IMR-90 (cell line): ENCODE results near the gene NCAPG2. TPM values are rescaled to one million over a fixed set of nuclear protein-coding genes. Genes with fewer than 3 reads are reported as not detected.

ENCODE experiments used
- ATAC-seq: fragments of 200-7000 bp; cut with Tn5 transposase; 2 replicates; pipeline ENCODE4 v1.9.1; 2020; ENCODE audit warnings: low read depth, mild to moderate bottlenecking, moderate library complexity
- BruUV-seq: library from RNA; stranded (reverse); fragments of 400-500 nt; replicated peaks from 2 replicates; lab custom pipeline; 2021; lab: Mats Ljungman, UMichigan
- CTCF ChIA-PET: fragments of 300-600 bp; formaldehyde crosslinking; extraction: SDS; loops from one replicate; lab custom pipeline; 2021; ENCODE audit warnings: antibody characterized with exemption; lab: Yijun Ruan, JAX
- POLR2A ChIA-PET: fragments of 300-600 bp; sonication (Branson Sonifier 250); formaldehyde crosslinking; loops from one replicate; lab custom pipeline; 2022; ENCODE audit warnings: antibody characterized with exemption; ENCODE audit not compliant: unreplicated experiment; lab: Charles Lee
- DNase-seq: peaks from one replicate; pipeline ENCODE4 v3.0.0; 2013
- H2AFZ ChIP-seq: replicated peaks from 2 replicates; pipeline ENCODE3; 2013; ENCODE audit warnings: low read length, mild to moderate bottlenecking; ENCODE audit not compliant: poor library complexity
- H2AK5ac ChIP-seq: 2 replicates; pipeline ENCODE4 v1.6.1; 2013; ENCODE audit warnings: low read depth, low read length, inconsistent platforms
- H2AK9ac ChIP-seq: replicated peaks from 2 replicates; pipeline ENCODE3; 2013; ENCODE audit warnings: mild to moderate bottlenecking, low read depth, low read length, moderate library complexity; ENCODE audit not compliant: poor library complexity
- H2BK120ac ChIP-seq: 2 replicates; pipeline ENCODE4 v1.6.1; 2013; ENCODE audit warnings: low read depth, low read length, inconsistent platforms
- H2BK15ac ChIP-seq: 3 replicates; pipeline ENCODE4 v1.6.1; 2013; ENCODE audit warnings: low read depth, low read length, inconsistent platforms
- H2BK20ac ChIP-seq: 2 replicates; pipeline ENCODE4 v1.6.1; 2013; ENCODE audit warnings: low read depth, mild to moderate bottlenecking, inconsistent platforms, low read length, moderate library complexity
- H2BK5ac ChIP-seq: 2 replicates; pipeline ENCODE4 v1.6.1; 2013; ENCODE audit warnings: mild to moderate bottlenecking, low read depth, low read length, inconsistent platforms; ENCODE audit not compliant: poor library complexity, severe bottlenecking
- H3K14ac ChIP-seq: replicated peaks from 2 replicates; pipeline ENCODE4 v1.6.1; 2013; ENCODE audit warnings: low read depth, low read length, inconsistent platforms
- H3K18ac ChIP-seq: 2 replicates; pipeline ENCODE4 v1.6.1; 2013; ENCODE audit warnings: low read depth, low read length, control low read depth
- H3K23ac ChIP-seq: 2 replicates; pipeline ENCODE4 v1.6.1; 2013; ENCODE audit warnings: low read depth, low read length, inconsistent platforms
- H3K27ac ChIP-seq: 2 replicates; pipeline ENCODE4 v1.5.1; 2013; ENCODE audit warnings: mild to moderate bottlenecking, control low read depth, low read length; ENCODE audit not compliant: insufficient read depth
- H3K27me3 ChIP-seq: 2 replicates; pipeline ENCODE4 v1.6.1; 2013; ENCODE audit warnings: low read length; ENCODE audit not compliant: control insufficient read depth, insufficient read depth
- H3K36me3 ChIP-seq: 2 replicates; pipeline ENCODE4 v1.6.1; 2013; ENCODE audit warnings: low read length, mixed read lengths; ENCODE audit not compliant: control insufficient read depth, insufficient read depth
- H3K4ac ChIP-seq: 2 replicates; pipeline ENCODE4 v1.6.1; 2013; ENCODE audit warnings: low read depth, low read length, inconsistent platforms
- H3K4me1 ChIP-seq: 2 replicates; pipeline ENCODE4 v1.6.1; 2013; ENCODE audit warnings: low read length, mixed read lengths; ENCODE audit not compliant: control insufficient read depth, insufficient read depth
- H3K4me2 ChIP-seq: 2 replicates; pipeline ENCODE4 v1.6.1; 2013; ENCODE audit warnings: low read depth, mild to moderate bottlenecking, control low read depth, low read length, moderate library complexity
- H3K4me3 ChIP-seq: 2 replicates; pipeline ENCODE4 v1.5.1; 2013; ENCODE audit warnings: low read depth, mild to moderate bottlenecking, control low read depth, low read length, moderate library complexity; ENCODE audit not compliant: insufficient read depth
- H3K56ac ChIP-seq: 2 replicates; pipeline ENCODE4 v1.6.1; 2013; ENCODE audit warnings: low read length, inconsistent platforms; ENCODE audit not compliant: insufficient read depth; ENCODE audit errors: extremely low read depth
- H3K79me1 ChIP-seq, 2 experiments: 2 replicates each; pipeline ENCODE4 v1.6.1; 2013; ENCODE audit warnings: low read length in 2 of 2, inconsistent platforms in 1 of 2, low read depth in 1 of 2
- H3K9ac ChIP-seq: 2 replicates; pipeline ENCODE4 v1.6.1; 2013; ENCODE audit warnings: low read depth, low read length, control low read depth
- H3K9me1 ChIP-seq: 2 replicates; pipeline ENCODE4 v1.6.1; 2013; ENCODE audit warnings: low read length, inconsistent platforms; ENCODE audit not compliant: insufficient read depth
- H3K9me3 ChIP-seq: 2 replicates; pipeline ENCODE4 v1.6.1; 2013; ENCODE audit warnings: low read length; ENCODE audit not compliant: control insufficient read depth, insufficient read depth
- H4K20me1 ChIP-seq: 2 replicates; pipeline ENCODE4 v1.6.1; 2013; ENCODE audit warnings: low read length, inconsistent platforms; ENCODE audit not compliant: insufficient read depth
- H4K5ac ChIP-seq: 2 replicates; pipeline ENCODE4 v1.6.1; 2013; ENCODE audit warnings: mild to moderate bottlenecking, low read depth, low read length, control low read depth
- H4K8ac ChIP-seq, 2 experiments: 2 replicates each; pipeline ENCODE4 v1.6.1; 2013; ENCODE audit warnings: low read depth in 2 of 2, low read length in 2 of 2, control low read depth in 1 of 2, inconsistent platforms in 1 of 2
- H4K91ac ChIP-seq: 2 replicates; pipeline ENCODE4 v1.6.1; 2013; ENCODE audit warnings: low read depth, low read length, inconsistent platforms; ENCODE audit not compliant: insufficient read depth
- BHLHE40 ChIP-seq: fragments of 150-350 bp; IDR thresholded peaks from 2 replicates; pipeline ENCODE4 v1.6.1; 2016; ENCODE audit warnings: mild to moderate bottlenecking, low read depth, low read length
- CHD1 ChIP-seq: IDR thresholded peaks from 2 replicates; pipeline ENCODE4 v1.6.1; 2012; ENCODE audit warnings: low read depth, low read length, improper control_type of control experiment
- MXI1 ChIP-seq: IDR thresholded peaks from 2 replicates; pipeline ENCODE4 v1.6.1; 2012; ENCODE audit warnings: low read depth, mild to moderate bottlenecking, low read length, moderate library complexity, borderline replicate concordance
- SMC3 ChIP-seq: fragments of 150-350 bp; IDR thresholded peaks from 2 replicates; pipeline ENCODE4 v1.6.1; 2016; ENCODE audit warnings: low read depth, mild to moderate bottlenecking, antibody characterized with exemption, low read length, moderate library complexity
- WGBS, 2 experiments: methylation state at CpG; one replicate each; pipeline versions ENCODE4 v1.1.5 to v1.1.7; 2013; ENCODE audit warnings: missing lambda C conversion rate in 2 of 2; ENCODE audit not compliant: insufficient read length in 1 of 2; ENCODE audit errors: extremely low coverage in 2 of 2; 5-methylcytosine and 5-hydroxymethylcytosine counted together
- dilution Hi-C: fragments of 300-500 bp; cut with HindIII; formaldehyde crosslinking; loops from one replicate; pipeline ENCODE4 v1.14.3; 2018; ENCODE audit warnings: low sequenced_read_pairs; ENCODE audit not compliant: unreplicated experiment
- in situ Hi-C: fragments of 300-500 bp; cut with MboI; formaldehyde crosslinking; loops from 3 replicates; pipeline ENCODE4 v1.14.3; 2019; ENCODE audit warnings: low sequenced_read_pairs, inconsistent platforms, mixed read lengths
- intact Hi-C: fragments of 100-400 bp; cut with micrococcal nuclease; formaldehyde crosslinking; loops from 2 replicates; pipeline ENCODE4 v1.10.0; 2022
- polyA plus RNA-seq, 3 experiments: library from polyadenylated mRNA; depleted of rRNA; stranded (reverse); fragments of >200 nt; gene quantifications; 2 replicates each; pipeline ENCODE4 v1.2.3, GENCODE V29; 2012; ENCODE audit warnings: low replicate concordance in 1 of 3
- total RNA-seq: library from RNA; depleted of rRNA; stranded (reverse); fragments of >200 nt; gene quantifications from 2 replicates; pipeline ENCODE4 v1.2.3, GENCODE V29; 2012
- TF ChIP-seq, protein P1 (sequence below): fragments of 150-350 bp; IDR thresholded peaks from 2 replicates; pipeline ENCODE4 v1.6.1; 2016; ENCODE audit warnings: low read depth, mild to moderate bottlenecking, low read length, moderate library complexity, borderline replicate concordance

Gene NCAPG2
- total and polyA plus RNA-seq, 2 of the 4 experiments (the other 2 are of a cell fraction) = 25.6 to 25.8 TPM

DNA sequence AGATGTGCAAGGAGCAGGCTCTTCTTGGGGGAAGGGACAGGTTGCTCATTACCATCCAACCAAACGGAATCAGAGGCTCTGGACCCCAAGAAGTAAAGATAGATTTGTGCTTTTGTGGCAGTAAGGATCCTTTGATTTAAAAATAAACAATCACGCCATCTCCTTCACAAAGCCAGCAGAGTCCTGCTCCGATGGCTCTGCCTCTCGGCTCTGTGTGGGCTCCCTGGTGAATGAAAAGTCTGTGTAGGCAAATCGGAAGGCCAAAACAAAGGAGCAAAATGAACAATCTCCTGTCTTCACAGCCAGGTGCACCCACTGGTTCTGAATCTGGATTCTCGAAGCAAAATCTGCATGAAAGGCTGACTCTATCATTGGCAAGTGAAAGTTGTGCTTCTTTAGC is 120.8 kb downstream of the NCAPG2 start:
- H3K4me3 ChIP-seq = no peak overlapping the region
- no peak overlapping the region for H3K18ac ChIP-seq
- H4K20me1 ChIP-seq = no peaks in the 10 kb centered on the region
- no peak overlapping the region for H3K23ac ChIP-seq
- no peak overlapping the region for H2AK9ac ChIP-seq
- no peak for ATAC-seq
- no peak overlapping the region for H3K9ac ChIP-seq
- intact Hi-C loops = no loop called here
- H4K8ac ChIP-seq = no peak overlapping the region
- H2AK5ac ChIP-seq = no peak overlapping the region
- no CpG with 5 or more reads among the region's 6 CpGs for WGBS, 2 experiments
- BruUV-seq = no TSS peak
- H2AFZ ChIP-seq = no peak overlapping the region
- H2BK15ac ChIP-seq = no peak overlapping the region
- DNase-seq = no peak
- H2BK20ac ChIP-seq = no peak overlapping the region
- no peaks in the 10 kb centered on the region; the same call in 1 of the 2 replicates for H3K4me1 ChIP-seq
- H4K91ac ChIP-seq = no peak overlapping the region
- no peak overlapping the region for H4K5ac ChIP-seq
- ChIA-PET POLR2A (no interaction called here), CTCF (no interaction called here)
- H3K56ac ChIP-seq = no peak overlapping the region
- H2BK120ac ChIP-seq = no peak overlapping the region
- no peaks in the 10 kb centered on the region for H3K9me1 ChIP-seq
- no peaks in the 10 kb centered on the region for H3K79me1 ChIP-seq
- no peak overlapping the region for H3K14ac ChIP-seq
- no peak overlapping the region for H3K4ac ChIP-seq
- TF ChIP-seq BHLHE40 (no peak), MXI1 (no peak), SMC3 (no peak), CHD1 (no peak)
- TF ChIP-seq, protein P1, sequence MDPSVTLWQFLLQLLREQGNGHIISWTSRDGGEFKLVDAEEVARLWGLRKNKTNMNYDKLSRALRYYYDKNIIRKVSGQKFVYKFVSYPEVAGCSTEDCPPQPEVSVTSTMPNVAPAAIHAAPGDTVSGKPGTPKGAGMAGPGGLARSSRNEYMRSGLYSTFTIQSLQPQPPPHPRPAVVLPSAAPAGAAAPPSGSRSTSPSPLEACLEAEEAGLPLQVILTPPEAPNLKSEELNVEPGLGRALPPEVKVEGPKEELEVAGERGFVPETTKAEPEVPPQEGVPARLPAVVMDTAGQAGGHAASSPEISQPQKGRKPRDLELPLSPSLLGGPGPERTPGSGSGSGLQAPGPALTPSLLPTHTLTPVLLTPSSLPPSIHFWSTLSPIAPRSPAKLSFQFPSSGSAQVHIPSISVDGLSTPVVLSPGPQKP = no peak
- H3K4me2 ChIP-seq = no peak overlapping the region
- H3K9me3 ChIP-seq = peaks cover 5% of the 10 kb centered on the region
- in situ Hi-C loops = no loop called here
- H3K36me3 ChIP-seq = no peaks in the 10 kb centered on the region
- dilution Hi-C loops = no loop called here
- no peak overlapping the region for H2BK5ac ChIP-seq
- no peak overlapping the region for H3K27ac ChIP-seq
- peaks cover 26% of the 10 kb centered on the region for H3K27me3 ChIP-seq
